Measurements from ENCODE around the gene SPAG16.

- TF ChIP-seq, protein P1, sequence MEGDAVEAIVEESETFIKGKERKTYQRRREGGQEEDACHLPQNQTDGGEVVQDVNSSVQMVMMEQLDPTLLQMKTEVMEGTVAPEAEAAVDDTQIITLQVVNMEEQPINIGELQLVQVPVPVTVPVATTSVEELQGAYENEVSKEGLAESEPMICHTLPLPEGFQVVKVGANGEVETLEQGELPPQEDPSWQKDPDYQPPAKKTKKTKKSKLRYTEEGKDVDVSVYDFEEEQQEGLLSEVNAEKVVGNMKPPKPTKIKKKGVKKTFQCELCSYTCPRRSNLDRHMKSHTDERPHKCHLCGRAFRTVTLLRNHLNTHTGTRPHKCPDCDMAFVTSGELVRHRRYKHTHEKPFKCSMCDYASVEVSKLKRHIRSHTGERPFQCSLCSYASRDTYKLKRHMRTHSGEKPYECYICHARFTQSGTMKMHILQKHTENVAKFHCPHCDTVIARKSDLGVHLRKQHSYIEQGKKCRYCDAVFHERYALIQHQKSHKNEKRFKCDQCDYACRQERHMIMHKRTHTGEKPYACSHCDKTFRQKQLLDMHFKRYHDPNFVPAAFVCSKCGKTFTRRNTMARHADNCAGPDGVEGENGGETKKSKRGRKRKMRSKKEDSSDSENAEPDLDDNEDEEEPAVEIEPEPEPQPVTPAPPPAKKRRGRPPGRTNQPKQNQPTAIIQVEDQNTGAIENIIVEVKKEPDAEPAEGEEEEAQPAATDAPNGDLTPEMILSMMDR (IDR thresholded peaks at IDR 0.05) = no peak
- no peak for TF ChIP-seq POLR2A (IDR thresholded peaks at IDR 0.05)
Measured at GRCh38 chr2:213644926-213645325, 360.7 kb downstream of the SPAG16 start.
